GM12892 (cell line): ENCODE measurements around the gene TNFRSF13B.

Experiments
- POLR2A ChIP-seq: IDR thresholded peaks from 2 replicates; pipeline ENCODE4 v1.6.1; 2011; ENCODE audit warnings: low read depth, low read length, control low read depth
- POLR2AphosphoS5 ChIP-seq: IDR thresholded peaks from 2 replicates; pipeline ENCODE4 v1.6.1; 2011; ENCODE audit warnings: low read depth, low read length, control low read depth

DNA sequence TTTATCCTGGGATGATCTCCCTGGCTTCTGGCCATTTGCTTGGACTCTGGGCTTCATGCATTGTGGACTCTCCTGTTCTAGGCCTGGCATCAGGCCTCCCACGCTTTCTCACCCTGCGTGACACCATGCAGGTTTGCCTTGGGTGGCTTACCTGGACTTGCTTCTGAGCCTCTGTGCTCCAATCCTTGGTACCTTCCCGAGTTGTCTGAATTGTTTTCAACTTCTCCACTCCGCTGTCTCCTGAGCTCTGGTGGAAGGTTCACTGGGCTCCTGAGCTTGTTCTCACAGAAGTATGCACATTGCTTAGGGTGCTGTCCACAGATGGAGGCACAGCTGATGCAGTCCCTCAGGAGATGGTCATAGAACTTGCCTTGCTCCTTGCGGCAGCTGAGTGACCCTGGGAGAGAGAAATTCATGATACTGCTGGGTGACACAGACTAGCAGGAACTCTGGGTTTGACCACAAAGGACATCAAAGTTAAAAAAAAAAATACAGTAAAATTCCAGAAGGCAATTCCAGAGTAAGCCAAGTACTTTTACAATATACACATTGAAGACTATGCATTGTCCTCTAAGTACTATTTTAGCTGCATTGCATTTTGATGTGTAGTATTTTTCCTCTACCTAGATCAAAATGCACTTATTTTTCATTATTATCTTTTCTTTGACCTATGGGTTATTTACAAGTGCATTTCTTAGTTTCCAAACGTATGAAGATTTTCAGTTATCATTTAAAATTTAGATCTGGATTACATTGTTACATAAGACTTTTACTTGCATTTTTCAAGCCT, 23.1 kb downstream of the TNFRSF13B start:
- TF ChIP-seq POLR2A = no peak
- TF ChIP-seq POLR2AphosphoS5 = no peak
